K562 (cell line): ENCODE data around the gene A1BG. TPM values are rescaled to one million over a fixed set of nuclear protein-coding genes. Genes with fewer than 3 reads are reported as not detected.

ENCODE experiments used
- ATAC-seq: fragments of 200-7000 bp; cut with Tn5 transposase; 3 replicates; pipeline ENCODE4 v1.9.1; 2020; ENCODE audit warnings: moderate library complexity
- BruUV-seq: library from RNA; stranded (reverse); fragments of 400-500 nt; replicated peaks from 2 replicates; lab custom pipeline; 2021; lab: Mats Ljungman, UMichigan
- CTCF ChIA-PET: fragments of 300-600 bp; formaldehyde crosslinking; extraction: SDS; loops from one replicate; lab custom pipeline; 2021; ENCODE audit warnings: low intra/inter-chr PET ratio; lab: Yijun Ruan, JAX
- POLR2A ChIA-PET: fragments of 300-600, 350-650 bp; sonication (Branson Sonifier 250); formaldehyde crosslinking; extraction: SDS; loops from one replicate; lab custom pipeline; 2021; ENCODE audit warnings: antibody characterized with exemption, inconsistent platforms; lab: Yijun Ruan, JAX
- DNase-seq, 4 experiments: peaks; one replicate each; pipeline versions ENCODE4 v3.0.0 to v3.0.0-alpha.2; 2011 to 2018; ENCODE audit warnings: low spot score in 3 of 4, mixed read lengths in 3 of 4; ENCODE audit errors: extremely low read depth in 1 of 4
- FAIRE-seq: peaks from 2 replicates; lab custom pipeline; 2011; peaks lifted over from hg19 to GRCh38; lab: Jason Lieb, UNC
- H2AFZ ChIP-seq: 2 replicates; pipeline ENCODE4 v1.6.0; 2011; ENCODE audit warnings: low read depth, low read length, control low read depth, inconsistent platforms
- H3K27ac ChIP-seq: fragments of 200-600 bp; 3 replicates; pipeline ENCODE4 v1.8.0; 2011; ENCODE audit warnings: low read depth, mild to moderate bottlenecking, control low read depth, inconsistent platforms, low read length, moderate library complexity, mixed read lengths; ENCODE audit errors: extremely low read depth
- H3K27me3 ChIP-seq, 2 experiments: fragments of 300-600 bp in 1 of 2; 2 replicates in 1 of 2; 3 replicates in 1 of 2; pipeline versions ENCODE4 v1.6.0 to v1.8.0; 2011; ENCODE audit warnings: inconsistent platforms in 2 of 2, low read length in 2 of 2, mild to moderate bottlenecking in 1 of 2, mixed read lengths in 1 of 2, moderate library complexity in 1 of 2; ENCODE audit not compliant: control insufficient read depth in 2 of 2, insufficient read depth in 2 of 2
- H3K36me3 ChIP-seq: fragments of 300-600 bp; 3 replicates; pipeline ENCODE4 v1.8.0; 2011; ENCODE audit warnings: mild to moderate bottlenecking, low read length, inconsistent platforms; ENCODE audit not compliant: control insufficient read depth, insufficient read depth
- H3K4me1 ChIP-seq, 2 experiments: fragments of 200-600 bp in 1 of 2; replicated peaks in 1 of 2; 2 replicates in 1 of 2; 3 replicates in 1 of 2; pipeline versions ENCODE4 v1.5.1 to v1.8.0; 2011; ENCODE audit warnings: inconsistent platforms in 2 of 2, low read length in 2 of 2, mild to moderate bottlenecking in 1 of 2, mixed read lengths in 1 of 2, moderate library complexity in 1 of 2; ENCODE audit not compliant: control insufficient read depth in 2 of 2, insufficient read depth in 2 of 2
- H3K4me2 ChIP-seq: 2 replicates; pipeline ENCODE4 v1.6.1; 2011; ENCODE audit warnings: low read length, control low read depth, inconsistent platforms, mixed read lengths; ENCODE audit not compliant: insufficient read depth
- H3K4me3 ChIP-seq: fragments of 200-600 bp; sonication (generic), shearing (Covaris generic); 2 replicates; pipeline ENCODE4 v1.5.1; 2016; ENCODE audit warnings: control low read depth, inconsistent platforms
- H3K79me2 ChIP-seq: fragments of 200-600 bp; 3 replicates; pipeline ENCODE4 v1.8.0; 2011; ENCODE audit warnings: low read length, inconsistent platforms; ENCODE audit not compliant: control insufficient read depth, insufficient read depth
- H3K9ac ChIP-seq, 2 experiments: 2 replicates each; pipeline versions ENCODE4 v1.6.0 to v1.6.1; 2011; ENCODE audit warnings: low read depth in 2 of 2, low read length in 2 of 2, control low read depth in 1 of 2, inconsistent platforms in 1 of 2, mild to moderate bottlenecking in 1 of 2, mixed read lengths in 1 of 2; ENCODE audit not compliant: insufficient read depth in 1 of 2
- H3K9me1 ChIP-seq: one replicate; pipeline ENCODE4 v1.6.0; 2011; ENCODE audit warnings: inconsistent platforms, mild to moderate bottlenecking, low read length, moderate library complexity; ENCODE audit not compliant: control insufficient read depth, insufficient read depth
- H3K9me3 ChIP-seq: replicated peaks from 2 replicates; pipeline ENCODE4 v1.5.1; 2011; ENCODE audit warnings: low read depth, low read length, inconsistent platforms; ENCODE audit not compliant: control insufficient read depth, insufficient read depth
- H4K20me1 ChIP-seq: replicated peaks from 2 replicates; pipeline ENCODE4 v1.6.1; 2011; ENCODE audit warnings: low read length, inconsistent platforms, mixed read lengths; ENCODE audit not compliant: control insufficient read depth, insufficient read depth
- CBX5 ChIP-seq: IDR thresholded peaks from 2 replicates; pipeline ENCODE4 v1.6.1; 2014; ENCODE audit warnings: low read depth, borderline replicate concordance
- DPF2 ChIP-seq: fragments of 450-650 bp; IDR thresholded peaks from 2 replicates; pipeline ENCODE4 v1.6.1; 2016
- FIP1L1 ChIP-seq: fragments of 200-400 bp; formaldehyde crosslinking; IDR thresholded peaks from 2 replicates; pipeline ENCODE4 v1.6.1; 2018; ENCODE audit warnings: mild to moderate bottlenecking, low read depth, low read length; ENCODE audit not compliant: poor library complexity, severe bottlenecking
- NR2C1 ChIP-seq, 2 experiments: fragments of 450-650 bp; IDR thresholded peaks; 2 replicates each; pipeline ENCODE4 v1.6.1; 2017; ENCODE audit warnings: mild to moderate bottlenecking in 2 of 2, antibody characterized with exemption in 1 of 2, inconsistent platforms in 1 of 2, missing compliant biosample characterization in 1 of 2, missing genetic modification characterization in 1 of 2
- POLR2G ChIP-seq: fragments of 200-400 bp; formaldehyde crosslinking; IDR thresholded peaks from 2 replicates; pipeline ENCODE4 v1.6.1; 2017; ENCODE audit warnings: low read depth, mild to moderate bottlenecking, antibody characterized with exemption, low read length, moderate library complexity
- PTRF ChIP-seq: fragments of 450-650 bp; IDR thresholded peaks from 2 replicates; pipeline ENCODE4 v1.6.1; 2016; ENCODE audit warnings: mild to moderate bottlenecking, missing genetic modification characterization, missing compliant biosample characterization
- SRF ChIP-seq, 2 experiments: fragments of 250-450, 450-650 bp in 1 of 2; sonication (Bioruptor Pico) in 1 of 2; sonication (generic) in 1 of 2; formaldehyde crosslinking; IDR thresholded peaks; 2 replicates each; pipeline versions ENCODE4 v1.5.0 to v1.5.1; 2020 to 2022; ENCODE audit warnings: mild to moderate bottlenecking in 1 of 2, missing genetic modification reagents in 1 of 2
- STAT5B ChIP-seq: fragments of 250-450 bp; sonication (Bioruptor Pico); IDR thresholded peaks from 2 replicates; pipeline ENCODE4 v1.8.0; 2021; ENCODE audit warnings: mild to moderate bottlenecking, inconsistent platforms
- ZFX ChIP-seq: sonication (generic); formaldehyde crosslinking; IDR thresholded peaks from 2 replicates; pipeline ENCODE4 v1.8.0; 2022; ENCODE audit warnings: mild to moderate bottlenecking, missing genetic modification reagents, moderate library complexity
- ZNF583 ChIP-seq: fragments of 250-450 bp; sonication (Bioruptor Pico); IDR thresholded peaks from 2 replicates; pipeline ENCODE4 v1.4.0; 2020
- ZNF696 ChIP-seq: fragments of 250-450 bp; sonication (Bioruptor Pico); conservative IDR thresholded peaks from 2 replicates; pipeline ENCODE4 v1.4.0; 2020; ENCODE audit warnings: mild to moderate bottlenecking, moderate library complexity
- WGBS: fragments of 100-300 bp; shearing (Covaris generic); methylation state at CpG from one replicate; pipeline ENCODE4 v1.1.6; 2016; ENCODE audit warnings: low coverage, mixed read lengths; ENCODE audit not compliant: insufficient coverage; ENCODE audit errors: missing lambda C conversion rate; 5-methylcytosine and 5-hydroxymethylcytosine counted together
- in situ Hi-C: fragments of 300-500 bp; cut with MboI; formaldehyde crosslinking; loops from 4 replicates; pipeline ENCODE4 v1.15.0; 2018; ENCODE audit warnings: inconsistent platforms, mixed read lengths
- intact Hi-C: fragments of 100-400 bp; cut with micrococcal nuclease; formaldehyde crosslinking; loops from 2 replicates; pipeline ENCODE4 v1.14.2; 2022
- polyA plus RNA-seq, 8 experiments: library from polyadenylated mRNA; depleted of rRNA in 4 of 8; stranded (reverse) in 5 of 8; unstranded in 3 of 8; fragments of >200 nt; fragmentation: Nextera tagmentation in 2 of 8; fragmentation: Illumina TruSeq in 1 of 8; extraction: Ambion mirVana in 2 of 8; extraction: Trizol in 1 of 8; gene quantifications; 2 replicates each; pipeline versions ENCODE4 v1.2.1 to v1.2.3, GENCODE V29; 2011 to 2014; ENCODE audit warnings: inconsistent platforms in 1 of 8, missing spikeins in 1 of 8
- total RNA-seq, 7 experiments: library from RNA; depleted of rRNA in 6 of 7; stranded (reverse); fragments of >200 nt in 6 of 7; fragmentation: Illumina TruSeq in 2 of 7; extraction: Trizol in 2 of 7; gene quantifications; 2 replicates each; pipeline versions ENCODE4 v1.2.1 to v1.2.3, GENCODE V29; 2011 to 2021; ENCODE audit warnings: low replicate concordance in 1 of 7

The A1BG gene
- total and polyA plus RNA-seq, 9 of the 15 experiments (the other 6 are each of a cell fraction or from before 2014, with no cell fraction given) = 0.10 to 19.8 (median 2.6) TPM

GRCh38 chr19:58356766-58357480 is 3.6 kb upstream of the A1BG start:
- H3K79me2 ChIP-seq = peaks cover 6% of the 10 kb centered on the region; the same call in 1 of the 3 replicates
- in situ Hi-C loops = no loop called here
- POLR2A ChIA-PET = interaction anchor here (1.2 kb wide), 1 partner anchor 11 kb away, joined by 3 read pairs; no protein-coding TSS in a partner anchor
- TF ChIP-seq ZNF696 = no peak
- TF ChIP-seq FIP1L1 = peak; percentile 58
- TF ChIP-seq SRF (CRISPR knock-in tag; IDR thresholded peaks at IDR 0.05) = no peak
- no peak for TF ChIP-seq DPF2
- no peak for TF ChIP-seq ZNF583 (CRISPR knock-in tag)
- TF ChIP-seq ZFX = no peak
- TF ChIP-seq NR2C1 (IDR thresholded peaks at IDR 0.05) = no peak
- TF ChIP-seq NR2C1 (tag; IDR thresholded peaks at IDR 0.05) = no peak
- peak; percentile 13; the same call in 1 of the 2 replicates for TF ChIP-seq POLR2G
- no peak for TF ChIP-seq STAT5B
- TF ChIP-seq PTRF = no peak
- TF ChIP-seq CBX5 = no peak
- no peak overlapping the region for H3K4me2 ChIP-seq
- H3K27me3 ChIP-seq = no peaks in the 10 kb centered on the region
- intact Hi-C loops = no loop called here
- ATAC-seq (no peak), DNase-seq (no peak), FAIRE-seq (no peak)
- H3K27ac ChIP-seq = no peak overlapping the region
- no peaks in the 10 kb centered on the region for H3K36me3 ChIP-seq
- H3K9me3 ChIP-seq = no peaks in the 10 kb centered on the region
- CTCF ChIA-PET = no interaction called here
- H3K4me1 ChIP-seq = peaks cover 7 to 37% of the 10 kb centered on the region in 2 experiments; a peak in 3 of 5 replicates
- WGBS = 92% methylated on average over 42 of the region's 75 CpGs
- no peaks in the 10 kb centered on the region for H4K20me1 ChIP-seq
- no peak overlapping the region for H3K9ac ChIP-seq
- no peak overlapping the region for H2AFZ ChIP-seq
- H3K4me3 ChIP-seq = no peak overlapping the region
- no peaks in the 10 kb centered on the region for H3K9me1 ChIP-seq
- no TSS peak for BruUV-seq
